Subcutaneous abdominal adipose tissue (tissue), 5 donors: Measurements from ENCODE around the gene TBC1D3L.
"Not testable (repeated sequence)": the region's sequence is repeated elsewhere in the genome, so short reads cannot be mapped to it uniquely, and the experiment has no call there.

ENCODE experiments used
- H3K27ac ChIP-seq: one replicate; pipeline ENCODE4 v1.7.0; 2013; ENCODE audit warnings: low read depth, mild to moderate bottlenecking, inconsistent platforms, low read length, moderate library complexity
- H3K27me3 ChIP-seq, 5 donors: one replicate each; pipeline ENCODE4 v1.7.0; 2013; ENCODE audit warnings: low read length in 5 of 5, inconsistent platforms in 1 of 5; ENCODE audit not compliant: control insufficient read depth in 5 of 5, insufficient read depth in 4 of 5
- H3K36me3 ChIP-seq, 5 donors: one replicate each; pipeline ENCODE4 v1.7.0; 2013; ENCODE audit warnings: low read length in 5 of 5; ENCODE audit not compliant: control insufficient read depth in 5 of 5, insufficient read depth in 5 of 5
- H3K4me1 ChIP-seq, 5 donors: one replicate each; pipeline ENCODE4 v1.7.0; 2013; ENCODE audit warnings: low read length in 5 of 5, mild to moderate bottlenecking in 3 of 5, moderate library complexity in 1 of 5; ENCODE audit not compliant: control insufficient read depth in 5 of 5, insufficient read depth in 5 of 5
- H3K4me3 ChIP-seq, 5 donors: one replicate each; pipeline ENCODE4 v1.7.0; 2013; ENCODE audit warnings: low read length in 5 of 5, low read depth in 1 of 5
- H3K9ac ChIP-seq, 5 donors: one replicate each; pipeline ENCODE4 v1.7.0; 2013; ENCODE audit warnings: low read length in 5 of 5, mild to moderate bottlenecking in 4 of 5, moderate library complexity in 3 of 5
- H3K9me3 ChIP-seq, 5 donors: one replicate each; pipeline ENCODE4 v1.7.0; 2013; ENCODE audit warnings: low read length in 5 of 5; ENCODE audit not compliant: control insufficient read depth in 5 of 5
- donor health status: healthy.
- donor health status: healthy.
- donor health status: healthy.
- donor health status: healthy.
- donor health status: healthy.

TBC1D3L gene

GRCh38 chr17:37988960-37989359 is at the start of gene TBC1D3L:
Gene TBC1D3L (minus strand): TSS chr17:37989060. CDS start chr17:37987520, 1,540 bp downstream.
- H3K36me3 ChIP-seq, H3K27ac ChIP-seq, H3K4me1 ChIP-seq, H3K4me3 ChIP-seq, H3K9me3 ChIP-seq, H3K27me3 ChIP-seq, H3K9ac ChIP-seq: not testable (repeated sequence)

GRCh38 chr17:38003676-38004075 is 14.8 kb upstream of the TBC1D3L start, which contains the start of gene TBC1D3D:
Gene TBC1D3D (plus strand): TSS chr17:38003976. CDS start chr17:38005561, 1,585 bp downstream.
- not testable (repeated sequence) for H3K27me3 ChIP-seq, H3K27ac ChIP-seq, H3K4me3 ChIP-seq, H3K36me3 ChIP-seq, H3K4me1 ChIP-seq, H3K9me3 ChIP-seq, H3K9ac ChIP-seq
